IPS-15b (cell line): ENCODE results near the gene CKAP4.

ENCODE experiments used
- H3K27me3 ChIP-seq: one replicate; pipeline ENCODE4 v1.6.1; 2013; ENCODE audit warnings: low read length; ENCODE audit not compliant: control insufficient read depth, insufficient read depth
- H3K36me3 ChIP-seq: one replicate; pipeline ENCODE4 v1.6.1; 2013; ENCODE audit warnings: low read length; ENCODE audit not compliant: control insufficient read depth, insufficient read depth
- H3K4me1 ChIP-seq: one replicate; pipeline ENCODE4 v1.6.1; 2013; ENCODE audit warnings: mild to moderate bottlenecking, low read length; ENCODE audit not compliant: control insufficient read depth, insufficient read depth
- H3K4me3 ChIP-seq: one replicate; pipeline ENCODE4 v1.5.1; 2013; ENCODE audit warnings: low read depth, low read length
- H3K9ac ChIP-seq: one replicate; pipeline ENCODE4 v1.6.1; 2013; ENCODE audit warnings: low read depth, mild to moderate bottlenecking, low read length
- H3K9me3 ChIP-seq: one replicate; pipeline ENCODE4 v1.6.1; 2013; ENCODE audit warnings: mild to moderate bottlenecking, low read length; ENCODE audit not compliant: control insufficient read depth, insufficient read depth

Gene CKAP4

DNA sequence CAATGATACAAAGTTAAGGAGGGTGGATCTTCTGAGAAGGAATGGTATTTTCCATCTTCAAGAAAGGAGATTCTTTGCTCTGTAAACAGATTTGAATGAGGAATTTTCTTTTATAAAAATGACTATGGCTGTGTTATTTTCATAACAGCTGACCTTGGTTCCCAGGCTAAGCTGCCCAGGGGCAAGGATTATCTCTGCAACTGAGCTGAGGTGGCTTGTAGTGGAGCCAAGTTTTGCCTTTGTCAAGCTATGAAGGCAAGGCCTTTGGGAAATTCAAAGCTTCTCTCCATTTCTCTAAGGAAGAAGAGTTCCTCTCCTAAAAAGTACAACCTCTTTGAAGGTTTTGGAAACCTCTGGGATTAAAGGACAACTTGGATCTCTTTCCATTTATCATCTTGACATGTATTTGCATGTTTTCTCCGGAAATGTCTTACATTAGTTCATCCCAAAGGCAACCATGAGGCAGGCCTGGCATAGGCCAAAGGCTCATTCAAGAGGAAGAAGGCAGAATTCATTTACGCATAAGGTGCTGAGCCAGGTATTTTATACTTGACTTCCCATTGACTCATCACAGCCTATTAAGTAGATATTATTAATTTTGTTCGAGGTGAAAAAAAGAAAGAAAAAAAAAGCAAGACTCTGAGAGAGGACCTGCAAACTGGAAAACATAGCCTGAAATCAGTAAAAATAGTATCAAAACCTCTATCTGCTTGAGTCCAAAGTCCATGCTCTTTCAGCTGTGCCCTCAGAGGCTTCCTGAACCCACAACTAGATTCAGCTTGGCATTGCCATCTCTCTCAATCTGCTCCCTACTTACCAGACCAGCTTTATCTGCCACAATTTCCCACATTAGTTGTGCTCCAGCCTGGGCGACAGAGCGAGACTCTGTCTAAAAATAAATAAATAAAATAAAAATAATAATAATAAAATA lies 24.0 kb upstream of the CKAP4 start:
- Histone ChIP-seq H3K9me3 (no peaks in the 10 kb centered on the region), H3K36me3 (no peaks in the 10 kb centered on the region), H3K4me1 (no peaks in the 10 kb centered on the region), H3K4me3 (no peak overlapping the region), H3K27me3 (no peaks in the 10 kb centered on the region), H3K9ac (no peak overlapping the region)

GRCh38 chr12:106269150-106269771 lies 21.4 kb upstream of the CKAP4 start:
- no peak overlapping the region for H3K4me3 ChIP-seq
- no peaks in the 10 kb centered on the region for H3K9me3 ChIP-seq
- H3K9ac ChIP-seq: no peak overlapping the region
- no peaks in the 10 kb centered on the region for H3K36me3 ChIP-seq
- H3K4me1 ChIP-seq: no peaks in the 10 kb centered on the region
- H3K27me3 ChIP-seq: no peaks in the 10 kb centered on the region

DNA sequence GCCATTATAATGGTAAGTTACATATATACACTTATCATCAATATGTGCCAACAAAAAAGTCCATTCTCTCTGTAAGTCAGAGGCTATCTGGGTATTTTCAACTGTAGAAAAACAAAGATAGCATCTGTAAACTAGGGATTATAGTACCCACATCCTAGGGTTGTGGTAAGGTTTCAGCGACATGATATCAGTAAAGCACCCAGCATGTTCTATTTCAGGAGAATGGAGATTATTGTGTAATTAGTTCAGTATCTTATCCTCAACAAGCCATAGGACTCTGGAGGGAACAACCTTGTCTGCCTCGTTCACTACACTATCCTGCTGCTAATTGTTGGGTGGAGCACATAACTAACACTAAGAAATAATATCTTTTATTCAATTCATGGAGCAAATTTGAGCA lies 19.7 kb upstream of the CKAP4 start:
- Histone ChIP-seq H3K27me3 (no peaks in the 10 kb centered on the region), H3K9ac (no peak overlapping the region), H3K4me3 (no peak overlapping the region), H3K36me3 (no peaks in the 10 kb centered on the region), H3K9me3 (no peaks in the 10 kb centered on the region), H3K4me1 (no peaks in the 10 kb centered on the region)

GRCh38 chr12:106265116-106265515 lies 17.3 kb upstream of the CKAP4 start:
- Histone ChIP-seq H3K27me3 (no peaks in the 10 kb centered on the region), H3K9me3 (no peaks in the 10 kb centered on the region), H3K4me3 (no peak overlapping the region), H3K9ac (no peak overlapping the region), H3K36me3 (no peaks in the 10 kb centered on the region), H3K4me1 (no peaks in the 10 kb centered on the region)

GRCh38 chr12:106258935-106259334 lies 11.1 kb upstream of the CKAP4 start:
- Histone ChIP-seq H3K4me1 (peaks cover 9% of the 10 kb centered on the region), H3K27me3 (no peaks in the 10 kb centered on the region), H3K9ac (no peak overlapping the region), H3K36me3 (no peaks in the 10 kb centered on the region), H3K9me3 (no peaks in the 10 kb centered on the region), H3K4me3 (no peak overlapping the region)

DNA sequence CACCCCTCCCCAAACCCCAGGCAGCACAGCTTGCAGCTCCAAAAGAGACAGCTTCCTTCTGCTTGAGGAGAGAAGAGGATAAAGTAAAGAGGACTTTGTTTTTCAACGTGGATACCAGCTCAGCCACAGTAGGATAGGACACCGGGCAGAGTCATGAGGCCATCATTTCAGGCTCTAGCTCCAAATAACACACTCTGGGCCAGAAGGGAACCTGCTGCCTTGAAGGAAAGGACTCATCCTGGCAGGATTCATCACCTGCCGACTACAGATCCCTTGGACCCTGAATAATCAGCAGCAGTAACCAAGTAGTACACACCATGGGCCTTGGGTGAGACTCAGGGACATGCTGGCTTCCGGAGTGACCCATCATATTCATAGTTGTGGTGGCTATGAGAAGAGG lies 10.4 kb upstream of the CKAP4 start:
- H3K4me3 ChIP-seq: no peak overlapping the region

GRCh38 chr12:106256524-106256923 lies 8.7 kb upstream of the CKAP4 start:
- no peaks in the 10 kb centered on the region for H3K36me3 ChIP-seq
- no peak overlapping the region for H3K4me3 ChIP-seq
- no peak overlapping the region for H3K9ac ChIP-seq
- no peaks in the 10 kb centered on the region for H3K27me3 ChIP-seq
- peaks cover 12% of the 10 kb centered on the region for H3K4me1 ChIP-seq
- H3K9me3 ChIP-seq: no peaks in the 10 kb centered on the region

More for the DNA sequence above, 10.4 kb upstream of the CKAP4 start:
- no peaks in the 10 kb centered on the region for H3K9me3 ChIP-seq
- peaks cover 9% of the 10 kb centered on the region for H3K4me1 ChIP-seq
- H3K9ac ChIP-seq: no peak overlapping the region
- no peaks in the 10 kb centered on the region for H3K36me3 ChIP-seq
- H3K27me3 ChIP-seq: no peaks in the 10 kb centered on the region

GRCh38 chr12:106255952-106256351 lies 8.1 kb upstream of the CKAP4 start:
- Histone ChIP-seq H3K4me3 (no peak overlapping the region), H3K9ac (no peak overlapping the region), H3K27me3 (no peaks in the 10 kb centered on the region), H3K36me3 (no peaks in the 10 kb centered on the region), H3K4me1 (peaks cover 12% of the 10 kb centered on the region), H3K9me3 (no peaks in the 10 kb centered on the region)

- Histone ChIP-seq H3K9ac (no peak overlapping the region), H3K4me3 (no peak overlapping the region), H3K4me1 (peaks cover 12% of the 10 kb centered on the region), H3K27me3 (no peaks in the 10 kb centered on the region), H3K9me3 (no peaks in the 10 kb centered on the region), H3K36me3 (no peaks in the 10 kb centered on the region)
Measured at GRCh38 chr12:106255493-106255892, 7.7 kb upstream of the CKAP4 start.

DNA sequence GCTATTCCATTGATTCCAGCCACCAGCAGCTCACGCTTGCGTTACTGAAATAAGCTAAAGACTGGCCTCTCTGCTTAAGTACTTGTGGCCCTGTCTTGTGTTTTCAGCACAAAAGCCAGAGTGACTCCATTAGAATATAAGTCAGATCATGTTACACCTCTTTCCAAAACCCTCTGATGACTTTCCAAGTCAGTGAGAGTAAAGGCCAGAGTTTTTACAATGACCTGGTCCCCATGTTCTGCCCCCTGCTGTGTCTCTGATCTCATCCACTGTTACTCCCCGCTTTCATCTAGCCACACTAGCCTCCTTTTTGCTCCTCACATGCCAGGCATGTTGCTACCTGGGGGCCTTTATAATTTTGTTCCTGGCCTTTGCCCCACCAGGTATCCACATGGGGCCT lies 6.9 kb upstream of the CKAP4 start:
- no peak overlapping the region for H3K9ac ChIP-seq
- H3K27me3 ChIP-seq: no peaks in the 10 kb centered on the region
- no peaks in the 10 kb centered on the region for H3K9me3 ChIP-seq
- no peaks in the 10 kb centered on the region for H3K36me3 ChIP-seq
- no peak overlapping the region for H3K4me3 ChIP-seq
- peaks cover 12% of the 10 kb centered on the region for H3K4me1 ChIP-seq

- Histone ChIP-seq H3K27me3 (peaks cover 2% of the 10 kb centered on the region), H3K4me1 (peaks cover 12% of the 10 kb centered on the region), H3K36me3 (no peaks in the 10 kb centered on the region), H3K9ac (no peak overlapping the region), H3K4me3 (no peak overlapping the region), H3K9me3 (no peaks in the 10 kb centered on the region)
Measured at GRCh38 chr12:106251631-106252455, 4.0 kb upstream of the CKAP4 start.
